Type B pancreatic cell (in vitro differentiated cells): ENCODE data around the gene NRDC. TPM values are rescaled to one million over a fixed set of nuclear protein-coding genes. Genes with fewer than 3 reads are reported as not detected.

ENCODE experiments used
- DNase-seq: peaks from one replicate; pipeline ENCODE4 v3.0.0; 2021; ENCODE audit warnings: mixed read lengths; ENCODE audit not compliant: unreplicated experiment; ENCODE audit errors: extremely low spot score
- H3K27ac Mint-ChIP-seq: 2 replicates; pipeline ENCODE4 v1.8.0; 2021; ENCODE audit warnings: mild to moderate bottlenecking, mixed read lengths
- H3K27me3 Mint-ChIP-seq: 2 replicates; pipeline ENCODE4 v1.8.0; 2021; ENCODE audit warnings: mixed read lengths
- H3K36me3 Mint-ChIP-seq: 2 replicates; pipeline ENCODE4 v1.8.0; 2021; ENCODE audit warnings: mixed read lengths
- H3K4me1 Mint-ChIP-seq: one replicate; pipeline ENCODE4 v1.8.0; 2021; ENCODE audit warnings: mixed read lengths; ENCODE audit not compliant: unreplicated experiment
- H3K4me3 Mint-ChIP-seq: 2 replicates; pipeline ENCODE4 v1.8.0; 2021; ENCODE audit warnings: mild to moderate bottlenecking, mixed read lengths
- H3K9me3 Mint-ChIP-seq: 2 replicates; pipeline ENCODE4 v1.8.0; 2021; ENCODE audit warnings: mixed read lengths
- CTCF ChIP-seq: fragments of 200-600 bp; sonication (generic); conservative IDR thresholded peaks from 2 replicates; pipeline ENCODE4 v1.5.0; 2021; ENCODE audit warnings: antibody characterized with exemption, mild to moderate bottlenecking
- total RNA-seq: library from RNA; stranded (reverse); gene quantifications from 2 replicates; pipeline ENCODE4 v1.2.1, GENCODE V29; 2021; ENCODE audit warnings: low replicate concordance

NRDC gene
- total RNA-seq, 1 donor from 2014 or later, result 134 TPM

GRCh38 chr1:51920130-51920529, 41.6 kb upstream of the NRDC start:
- Mint-ChIP-seq H3K27ac (no peak overlapping the region), H3K36me3 (no peaks in the 10 kb centered on the region), H3K9me3 (no peaks in the 10 kb centered on the region)

GRCh38 chr1:51919684-51920083, 41.2 kb upstream of the NRDC start:
- no peak for DNase-seq
- Mint-ChIP-seq H3K27ac (peak overlapping the region; percentile 5), H3K36me3 (no peaks in the 10 kb centered on the region), H3K9me3 (no peaks in the 10 kb centered on the region), H3K27me3 (no peaks in the 10 kb centered on the region), H3K4me3 (no peak overlapping the region), H3K4me1 (peaks cover 24% of the 10 kb centered on the region)
- no peak for TF ChIP-seq CTCF

More at GRCh38 chr1:51920130-51920529, 41.6 kb upstream of the NRDC start:
- H3K4me3 Mint-ChIP-seq, result no peak overlapping the region
- H3K27me3 Mint-ChIP-seq, result no peaks in the 10 kb centered on the region
- no peak for DNase-seq
- TF ChIP-seq CTCF, result no peak
- peaks cover 24% of the 10 kb centered on the region for H3K4me1 Mint-ChIP-seq

GRCh38 chr1:51916587-51917405, 38.3 kb upstream of the NRDC start:
- no peaks in the 10 kb centered on the region for H3K36me3 Mint-ChIP-seq
- H3K27ac Mint-ChIP-seq, result no peak overlapping the region
- no peaks in the 10 kb centered on the region for H3K9me3 Mint-ChIP-seq
- no peak for TF ChIP-seq CTCF
- peaks cover 24% of the 10 kb centered on the region for H3K4me1 Mint-ChIP-seq
- H3K4me3 Mint-ChIP-seq, result no peak overlapping the region
- peaks cover 5% of the 10 kb centered on the region for H3K27me3 Mint-ChIP-seq
- no peak for DNase-seq

- peaks cover 5% of the 10 kb centered on the region for H3K27me3 Mint-ChIP-seq
- H3K36me3 Mint-ChIP-seq, result no peaks in the 10 kb centered on the region
- no peak overlapping the region for H3K27ac Mint-ChIP-seq
- no peak for TF ChIP-seq CTCF
- DNase-seq, result no peak
- H3K4me3 Mint-ChIP-seq, result no peak overlapping the region
- peaks cover 18% of the 10 kb centered on the region for H3K4me1 Mint-ChIP-seq
- no peaks in the 10 kb centered on the region for H3K9me3 Mint-ChIP-seq
These were observed 37.4 kb upstream of the NRDC start for GRCh38 chr1:51915951-51916350.

GRCh38 chr1:51912881-51913280, 34.4 kb upstream of the NRDC start:
- H3K27ac Mint-ChIP-seq, result no peak overlapping the region
- no peak overlapping the region for H3K4me3 Mint-ChIP-seq
- peaks cover 15% of the 10 kb centered on the region for H3K27me3 Mint-ChIP-seq
- no peaks in the 10 kb centered on the region for H3K36me3 Mint-ChIP-seq
- no peak for TF ChIP-seq CTCF
- no peaks in the 10 kb centered on the region for H3K9me3 Mint-ChIP-seq
- no peaks in the 10 kb centered on the region for H3K4me1 Mint-ChIP-seq
- DNase-seq, result no peak
